DND-41 (cell line): Measurements from ENCODE around the gene OR1E2.

Experiments used
- EZH2 ChIP-seq: IDR thresholded peaks from 3 replicates; pipeline ENCODE4 v1.6.1; 2012; ENCODE audit warnings: borderline replicate concordance, low read depth, mild to moderate bottlenecking, moderate library complexity, low read length, inconsistent platforms; ENCODE audit not compliant: severe bottlenecking
- TF ChIP-seq, protein P1 (sequence below): IDR thresholded peaks from 2 replicates; pipeline ENCODE4 v1.5.1; 2012; ENCODE audit warnings: borderline replicate concordance, low read length, moderate library complexity, mild to moderate bottlenecking; ENCODE audit not compliant: poor library complexity, severe bottlenecking; ENCODE audit errors: extremely low read depth

GRCh38 chr17:3440451-3440850, 6.8 kb upstream of the OR1E2 start:
- no peak for TF ChIP-seq EZH2
- TF ChIP-seq, protein P1, sequence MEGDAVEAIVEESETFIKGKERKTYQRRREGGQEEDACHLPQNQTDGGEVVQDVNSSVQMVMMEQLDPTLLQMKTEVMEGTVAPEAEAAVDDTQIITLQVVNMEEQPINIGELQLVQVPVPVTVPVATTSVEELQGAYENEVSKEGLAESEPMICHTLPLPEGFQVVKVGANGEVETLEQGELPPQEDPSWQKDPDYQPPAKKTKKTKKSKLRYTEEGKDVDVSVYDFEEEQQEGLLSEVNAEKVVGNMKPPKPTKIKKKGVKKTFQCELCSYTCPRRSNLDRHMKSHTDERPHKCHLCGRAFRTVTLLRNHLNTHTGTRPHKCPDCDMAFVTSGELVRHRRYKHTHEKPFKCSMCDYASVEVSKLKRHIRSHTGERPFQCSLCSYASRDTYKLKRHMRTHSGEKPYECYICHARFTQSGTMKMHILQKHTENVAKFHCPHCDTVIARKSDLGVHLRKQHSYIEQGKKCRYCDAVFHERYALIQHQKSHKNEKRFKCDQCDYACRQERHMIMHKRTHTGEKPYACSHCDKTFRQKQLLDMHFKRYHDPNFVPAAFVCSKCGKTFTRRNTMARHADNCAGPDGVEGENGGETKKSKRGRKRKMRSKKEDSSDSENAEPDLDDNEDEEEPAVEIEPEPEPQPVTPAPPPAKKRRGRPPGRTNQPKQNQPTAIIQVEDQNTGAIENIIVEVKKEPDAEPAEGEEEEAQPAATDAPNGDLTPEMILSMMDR: no peak
